Measurements from ENCODE around the gene DMAP1. TPM values are rescaled to one million over a fixed set of nuclear protein-coding genes. Genes with fewer than 3 reads are reported as not detected.

DMAP1 gene
- total RNA-seq, 1 donor, result 19.9 TPM

GRCh38 chr1:44263568-44264450, 50.5 kb downstream of the DMAP1 start:
- Histone ChIP-seq H3K79me2 (ENCODE audit: insufficient read depth, low read length) (no peaks in the 10 kb centered on the region), H3K27me3 (ENCODE audit: insufficient read depth, low read length) (no peaks in the 10 kb centered on the region), H3K36me3 (ENCODE audit: insufficient read depth, low read length) (peaks cover 4% of the 10 kb centered on the region), H3K4me1 (ENCODE audit: insufficient read depth, low read length) (no peaks in the 10 kb centered on the region), H3K9me3 (ENCODE audit: low read depth, low read length) (no peaks in the 10 kb centered on the region), H2AFZ (ENCODE audit: low read length) (no peak overlapping the region), H3K4me2 (ENCODE audit: insufficient read depth, low read length) (no peak overlapping the region), H4K20me1 (ENCODE audit: insufficient read depth, low read length) (peaks cover 56% of the 10 kb centered on the region), H3K4me3 (ENCODE audit: insufficient read depth, low read length) (no peak overlapping the region), H3K27ac (ENCODE audit: low read depth, low read length) (no peak overlapping the region)
- TF ChIP-seq CTCF (IDR thresholded peaks at IDR 0.05; ENCODE audit: extremely low read depth, low read depth, low read length), result no peak
- DNase-seq (ENCODE audit: insufficient read length, low spot score, missing footprints), result no peak

- peaks cover 56% of the 10 kb centered on the region for H4K20me1 ChIP-seq (ENCODE audit: insufficient read depth, low read length)
Observed at GRCh38 chr1:44264451-44264771, 51.1 kb downstream of the DMAP1 start.

GRCh38 chr1:44265656-44266358, 52.5 kb downstream of the DMAP1 start:
- no peaks in the 10 kb centered on the region for H3K4me1 ChIP-seq (ENCODE audit: insufficient read depth, low read length)
- H3K4me3 ChIP-seq (ENCODE audit: insufficient read depth, low read length), result no peak overlapping the region
- H3K36me3 ChIP-seq (ENCODE audit: insufficient read depth, low read length), result no peaks in the 10 kb centered on the region
- H3K4me2 ChIP-seq (ENCODE audit: insufficient read depth, low read length), result no peak overlapping the region
- no peaks in the 10 kb centered on the region for H3K9me3 ChIP-seq (ENCODE audit: low read depth, low read length)
- no peak overlapping the region for H2AFZ ChIP-seq (ENCODE audit: low read length)
- H3K27ac ChIP-seq (ENCODE audit: low read depth, low read length), result no peak overlapping the region
- TF ChIP-seq CTCF (IDR thresholded peaks at IDR 0.05; ENCODE audit: extremely low read depth, low read depth, low read length), result no peak
- no peaks in the 10 kb centered on the region for H3K79me2 ChIP-seq (ENCODE audit: insufficient read depth, low read length)
- H3K27me3 ChIP-seq (ENCODE audit: insufficient read depth, low read length), result no peaks in the 10 kb centered on the region
- no peak for DNase-seq (ENCODE audit: insufficient read length, low spot score, missing footprints)
- peaks cover 55% of the 10 kb centered on the region for H4K20me1 ChIP-seq (ENCODE audit: insufficient read depth, low read length)

More at GRCh38 chr1:44264451-44264771, 51.1 kb downstream of the DMAP1 start:
- no peak for DNase-seq (ENCODE audit: insufficient read length, low spot score, missing footprints)
- Histone ChIP-seq H3K4me1 (ENCODE audit: insufficient read depth, low read length) (no peaks in the 10 kb centered on the region), H3K9me3 (ENCODE audit: low read depth, low read length) (no peaks in the 10 kb centered on the region), H3K36me3 (ENCODE audit: insufficient read depth, low read length) (peaks cover 4% of the 10 kb centered on the region), H3K27me3 (ENCODE audit: insufficient read depth, low read length) (no peaks in the 10 kb centered on the region), H2AFZ (ENCODE audit: low read length) (no peak overlapping the region), H3K27ac (ENCODE audit: low read depth, low read length) (no peak overlapping the region), H3K4me2 (ENCODE audit: insufficient read depth, low read length) (no peak overlapping the region), H3K4me3 (ENCODE audit: insufficient read depth, low read length) (no peak overlapping the region), H3K79me2 (ENCODE audit: insufficient read depth, low read length) (no peaks in the 10 kb centered on the region)
- no peak for TF ChIP-seq CTCF (IDR thresholded peaks at IDR 0.05; ENCODE audit: extremely low read depth, low read depth, low read length)
